ENCODE results near the gene PLXNB1.
"Not testable (repeated sequence)": the region's sequence is repeated elsewhere in the genome, so short reads cannot be mapped to it uniquely, and the experiment has no call there.

PLXNB1 gene

DNA sequence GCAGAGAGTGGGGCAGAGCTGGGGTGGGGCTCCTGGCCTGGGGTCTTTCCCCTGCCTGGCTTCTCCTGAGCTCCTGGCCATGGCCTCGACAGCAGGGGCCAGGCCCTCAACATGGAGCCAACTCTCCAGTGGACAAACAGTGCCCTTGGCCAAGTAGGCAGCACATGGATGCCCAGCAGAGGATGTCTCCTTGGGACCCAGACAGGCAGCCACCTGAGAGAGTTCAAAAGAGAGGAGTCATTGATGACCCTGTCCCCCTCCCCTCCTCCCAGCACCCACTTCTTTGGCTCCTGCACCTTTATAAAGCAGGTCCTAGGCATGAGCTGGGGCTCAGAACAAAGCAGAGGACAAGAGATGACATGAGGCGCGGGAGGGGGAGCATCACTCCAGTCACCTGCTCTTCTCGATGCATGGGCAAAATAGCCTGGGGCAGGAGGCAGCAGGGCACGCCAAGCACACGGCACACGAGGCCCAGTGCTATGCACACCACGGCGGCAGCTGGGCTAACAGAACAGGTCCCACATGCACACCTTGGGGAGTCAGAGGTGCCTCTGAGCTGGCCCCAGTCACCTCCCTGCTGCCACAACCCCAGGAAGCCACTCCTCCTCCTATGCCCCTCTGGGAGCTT is 46.7 kb upstream of the PLXNB1 start:
- Histone ChIP-seq H2AFZ (ENCODE audit: low read depth) (no peak overlapping the region), H4K20me1 (ENCODE audit: insufficient read depth) (no peaks in the 10 kb centered on the region), H3K4me1 (ENCODE audit: low read depth, poor library complexity, severe bottlenecking) (peaks cover 48% of the 10 kb centered on the region), H3K79me2 (ENCODE audit: insufficient read depth, low read depth) (peaks cover 7% of the 10 kb centered on the region; the same call in 1 of the 2 replicates), H3K4me2 (no peak overlapping the region), H3K9ac (no peak overlapping the region), H3K27ac (no peak overlapping the region), H3K36me3 (ENCODE audit: insufficient read depth) (no peaks in the 10 kb centered on the region), H3K4me3 (IDR thresholded peaks at IDR 0.05; ENCODE audit: insufficient read depth, low read depth, low read length) (no peak overlapping the region), H3K27me3 (ENCODE audit: insufficient read depth, low read depth) (no peaks in the 10 kb centered on the region)
- TF ChIP-seq, protein P1, sequence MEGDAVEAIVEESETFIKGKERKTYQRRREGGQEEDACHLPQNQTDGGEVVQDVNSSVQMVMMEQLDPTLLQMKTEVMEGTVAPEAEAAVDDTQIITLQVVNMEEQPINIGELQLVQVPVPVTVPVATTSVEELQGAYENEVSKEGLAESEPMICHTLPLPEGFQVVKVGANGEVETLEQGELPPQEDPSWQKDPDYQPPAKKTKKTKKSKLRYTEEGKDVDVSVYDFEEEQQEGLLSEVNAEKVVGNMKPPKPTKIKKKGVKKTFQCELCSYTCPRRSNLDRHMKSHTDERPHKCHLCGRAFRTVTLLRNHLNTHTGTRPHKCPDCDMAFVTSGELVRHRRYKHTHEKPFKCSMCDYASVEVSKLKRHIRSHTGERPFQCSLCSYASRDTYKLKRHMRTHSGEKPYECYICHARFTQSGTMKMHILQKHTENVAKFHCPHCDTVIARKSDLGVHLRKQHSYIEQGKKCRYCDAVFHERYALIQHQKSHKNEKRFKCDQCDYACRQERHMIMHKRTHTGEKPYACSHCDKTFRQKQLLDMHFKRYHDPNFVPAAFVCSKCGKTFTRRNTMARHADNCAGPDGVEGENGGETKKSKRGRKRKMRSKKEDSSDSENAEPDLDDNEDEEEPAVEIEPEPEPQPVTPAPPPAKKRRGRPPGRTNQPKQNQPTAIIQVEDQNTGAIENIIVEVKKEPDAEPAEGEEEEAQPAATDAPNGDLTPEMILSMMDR (conservative IDR thresholded peaks at IDR 0.05; ENCODE audit: low read depth, low read length): no peak

DNA sequence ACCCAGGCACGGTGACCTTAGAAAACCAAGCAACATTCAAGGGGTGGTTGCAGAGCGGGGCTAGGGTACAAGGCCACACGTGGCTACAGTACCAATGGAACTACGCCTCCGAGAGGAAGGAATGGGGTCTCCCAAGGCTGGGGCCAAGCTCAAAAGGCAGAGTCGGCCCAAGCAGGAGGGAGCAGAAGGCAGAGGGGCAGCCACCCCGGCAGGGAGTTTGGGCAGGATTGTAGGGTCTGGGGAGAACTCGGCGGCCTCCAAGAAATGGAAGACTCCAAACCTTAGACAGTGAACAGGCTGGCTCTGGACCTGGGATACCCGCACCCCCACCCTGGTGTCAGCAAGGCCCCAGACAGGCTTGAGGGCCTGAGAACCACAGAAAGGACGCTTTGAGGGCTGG is 45.3 kb upstream of the PLXNB1 start:
- Histone ChIP-seq H3K4me1 (ENCODE audit: low read depth, poor library complexity, severe bottlenecking) (peaks cover 49% of the 10 kb centered on the region), H3K27me3 (ENCODE audit: insufficient read depth, low read depth) (no peaks in the 10 kb centered on the region), H3K79me2 (ENCODE audit: insufficient read depth, low read depth) (peaks cover 14% of the 10 kb centered on the region; the same call in 1 of the 2 replicates), H2AFZ (ENCODE audit: low read depth) (no peak overlapping the region), H3K27ac (no peak overlapping the region), H3K36me3 (ENCODE audit: insufficient read depth) (no peaks in the 10 kb centered on the region), H4K20me1 (ENCODE audit: insufficient read depth) (no peaks in the 10 kb centered on the region), H3K9ac (no peak overlapping the region), H3K4me3 (IDR thresholded peaks at IDR 0.05; ENCODE audit: insufficient read depth, low read depth, low read length) (no peak overlapping the region), H3K4me2 (no peak overlapping the region)
- TF ChIP-seq, protein P1 (conservative IDR thresholded peaks at IDR 0.05; ENCODE audit: low read depth, low read length): no peak

DNA sequence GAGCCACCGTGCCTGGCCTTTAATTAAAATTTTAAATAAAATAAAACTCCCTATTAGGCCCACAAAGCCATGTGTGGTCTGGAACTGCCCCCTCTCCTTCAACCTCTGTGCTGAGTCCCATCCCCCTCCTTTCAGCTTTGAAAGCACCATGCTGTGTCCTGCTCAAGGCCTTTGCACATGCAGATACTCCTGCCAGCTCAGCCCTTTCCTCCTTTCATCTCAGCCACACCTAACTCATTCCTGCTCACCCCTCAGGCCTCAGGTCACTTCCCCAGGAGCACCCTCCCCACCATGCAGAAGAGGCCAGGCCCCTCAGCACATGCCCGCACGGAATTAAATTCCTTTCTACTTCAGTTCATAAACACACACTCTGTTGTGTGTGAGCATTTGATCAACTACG is 44.7 kb upstream of the PLXNB1 start:
- Histone ChIP-seq H3K4me2 (no peak overlapping the region; the same call in 1 of the 2 replicates), H3K27me3 (ENCODE audit: insufficient read depth, low read depth) (no peaks in the 10 kb centered on the region), H3K79me2 (ENCODE audit: insufficient read depth, low read depth) (peaks cover 14% of the 10 kb centered on the region; the same call in 1 of the 2 replicates), H3K9ac (no peak overlapping the region), H3K4me1 (ENCODE audit: low read depth, poor library complexity, severe bottlenecking) (peaks cover 48% of the 10 kb centered on the region), H3K4me3 (IDR thresholded peaks at IDR 0.05; ENCODE audit: insufficient read depth, low read depth, low read length) (no peak overlapping the region), H4K20me1 (ENCODE audit: insufficient read depth) (no peaks in the 10 kb centered on the region), H2AFZ (ENCODE audit: low read depth) (no peak overlapping the region), H3K27ac (no peak overlapping the region), H3K36me3 (ENCODE audit: insufficient read depth) (no peaks in the 10 kb centered on the region)
- TF ChIP-seq, protein P1 (conservative IDR thresholded peaks at IDR 0.05; ENCODE audit: low read depth, low read length): no peak

DNA sequence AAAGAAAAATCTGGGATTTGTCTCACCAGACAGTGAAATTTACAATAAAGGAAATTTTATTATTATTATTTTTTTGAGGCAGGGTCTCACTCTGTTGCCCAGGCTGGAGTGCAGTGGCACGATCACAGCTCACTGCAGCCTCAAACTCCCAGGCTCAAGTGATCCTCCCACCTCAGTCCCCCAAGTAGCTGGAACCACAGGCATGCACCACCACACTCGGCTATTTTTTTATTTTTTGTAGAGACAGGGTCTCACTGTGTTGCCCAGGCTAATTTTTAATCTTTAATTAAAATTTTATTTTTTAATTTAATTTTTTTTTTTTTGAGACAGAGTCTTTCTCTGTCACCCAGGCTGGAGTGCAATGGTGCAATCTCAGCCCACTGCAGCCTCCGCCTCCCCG is 44.1 kb upstream of the PLXNB1 start:
- Histone ChIP-seq H3K79me2 (ENCODE audit: insufficient read depth, low read depth) (peaks cover 14% of the 10 kb centered on the region; the same call in 1 of the 2 replicates), H3K4me1 (ENCODE audit: low read depth, poor library complexity, severe bottlenecking) (peaks cover 42% of the 10 kb centered on the region)
- not testable (repeated sequence) for H3K27me3 ChIP-seq (ENCODE audit: insufficient read depth, low read depth); H3K36me3 ChIP-seq (ENCODE audit: insufficient read depth); H3K4me2 ChIP-seq; H3K27ac ChIP-seq; H3K9ac ChIP-seq; H4K20me1 ChIP-seq (ENCODE audit: insufficient read depth); H2AFZ ChIP-seq (ENCODE audit: low read depth); H3K4me3 ChIP-seq (IDR thresholded peaks at IDR 0.05; ENCODE audit: insufficient read depth, low read depth, low read length)

DNA sequence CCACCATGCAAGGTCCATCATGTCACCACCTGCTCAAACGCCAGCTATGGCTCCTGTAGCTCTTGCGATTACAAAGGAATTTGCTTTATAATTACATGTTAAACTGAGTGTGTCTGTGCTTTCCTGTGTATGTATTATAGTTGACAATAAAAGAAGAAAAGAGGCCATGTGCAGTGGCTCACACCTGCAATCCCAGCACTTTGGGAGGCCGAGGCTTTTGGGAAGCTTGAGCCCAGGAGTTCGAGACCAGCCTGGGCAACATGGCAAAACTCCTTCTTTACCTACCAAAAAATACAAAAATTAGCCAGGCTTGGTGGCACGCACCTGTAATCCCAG is 43.7 kb upstream of the PLXNB1 start:
- Histone ChIP-seq H3K4me2 (peak overlapping the region; percentile 84), H3K4me1 (ENCODE audit: low read depth, poor library complexity, severe bottlenecking) (peaks cover 39% of the 10 kb centered on the region), H3K9ac (peak overlapping the region; percentile 69; the same call in 1 of the 2 replicates), H3K79me2 (ENCODE audit: insufficient read depth, low read depth) (peaks cover 14% of the 10 kb centered on the region; the same call in 1 of the 2 replicates), H4K20me1 (ENCODE audit: insufficient read depth) (no peaks in the 10 kb centered on the region), H2AFZ (ENCODE audit: low read depth) (peak overlapping the region; percentile 62), H3K36me3 (ENCODE audit: insufficient read depth) (no peaks in the 10 kb centered on the region), H3K27me3 (ENCODE audit: insufficient read depth, low read depth) (no peaks in the 10 kb centered on the region), H3K4me3 (IDR thresholded peaks at IDR 0.05; ENCODE audit: insufficient read depth, low read depth, low read length) (no peak overlapping the region), H3K27ac (peak overlapping the region; percentile 92)
- TF ChIP-seq, protein P1 (conservative IDR thresholded peaks at IDR 0.05; ENCODE audit: low read depth, low read length): no peak

Data from KMS-11 (cell line).